ENCODE data around the gene CERS6. TPM values are rescaled to one million over a fixed set of nuclear protein-coding genes. Genes with fewer than 3 reads are reported as not detected.

CERS6 gene
- total RNA-seq, 1 donor from 2014 or later, result 30.8 TPM

GRCh38 chr2:168708080-168708479, 252.0 kb downstream of the CERS6 start:
- H3K27ac ChIP-seq (ENCODE audit: low read depth, low read length), result no peak overlapping the region
- no peaks in the 10 kb centered on the region for H3K9me3 ChIP-seq (ENCODE audit: control insufficient read depth in 3 of 3, low read length in 3 of 3)

GRCh38 chr2:168710754-168711467, 254.8 kb downstream of the CERS6 start:
- no peaks in the 10 kb centered on the region for H3K9me3 ChIP-seq (ENCODE audit: control insufficient read depth in 3 of 3, low read length in 3 of 3)
- H3K36me3 ChIP-seq (ENCODE audit: control insufficient read depth in 3 of 3, insufficient read depth in 3 of 3, low read length in 3 of 3), result no peaks in the 10 kb centered on the region
- H3K4me3 ChIP-seq (ENCODE audit: low read length in 3 of 3), result no peak overlapping the region
- H3K4me1 ChIP-seq (ENCODE audit: control insufficient read depth in 3 of 3, insufficient read depth in 3 of 3, low read length in 3 of 3), result no peaks in the 10 kb centered on the region
- H3K27ac ChIP-seq (ENCODE audit: low read depth, low read length), result no peak overlapping the region
- no peak overlapping the region for H3K9ac ChIP-seq (ENCODE audit: low read depth in 1 of 3, low read length in 3 of 3)
- no peaks in the 10 kb centered on the region for H3K27me3 ChIP-seq (ENCODE audit: control insufficient read depth in 3 of 3, insufficient read depth in 3 of 3, low read length in 3 of 3)

More at GRCh38 chr2:168708080-168708479, 252.0 kb downstream of the CERS6 start:
- no peaks in the 10 kb centered on the region for H3K36me3 ChIP-seq (ENCODE audit: control insufficient read depth in 3 of 3, insufficient read depth in 3 of 3, low read length in 3 of 3)
- H3K27me3 ChIP-seq (ENCODE audit: control insufficient read depth in 3 of 3, insufficient read depth in 3 of 3, low read length in 3 of 3), result no peaks in the 10 kb centered on the region
- no peaks in the 10 kb centered on the region for H3K4me1 ChIP-seq (ENCODE audit: control insufficient read depth in 3 of 3, insufficient read depth in 3 of 3, low read length in 3 of 3)
- H3K4me3 ChIP-seq (ENCODE audit: low read length in 3 of 3), result no peak overlapping the region
- no peak overlapping the region for H3K9ac ChIP-seq (ENCODE audit: low read depth in 1 of 3, low read length in 3 of 3)

GRCh38 chr2:168712053-168712452, 256.0 kb downstream of the CERS6 start:
- no peaks in the 10 kb centered on the region for H3K36me3 ChIP-seq (ENCODE audit: control insufficient read depth in 3 of 3, insufficient read depth in 3 of 3, low read length in 3 of 3)
- H3K4me3 ChIP-seq (ENCODE audit: low read length in 3 of 3), result no peak overlapping the region
- no peak overlapping the region for H3K27ac ChIP-seq (ENCODE audit: low read depth, low read length)
- no peaks in the 10 kb centered on the region for H3K27me3 ChIP-seq (ENCODE audit: control insufficient read depth in 3 of 3, insufficient read depth in 3 of 3, low read length in 3 of 3)
- H3K9ac ChIP-seq (ENCODE audit: low read depth in 1 of 3, low read length in 3 of 3), result no peak overlapping the region
- H3K4me1 ChIP-seq (ENCODE audit: control insufficient read depth in 3 of 3, insufficient read depth in 3 of 3, low read length in 3 of 3), result no peaks in the 10 kb centered on the region
- no peaks in the 10 kb centered on the region for H3K9me3 ChIP-seq (ENCODE audit: control insufficient read depth in 3 of 3, low read length in 3 of 3)

- no peaks in the 10 kb centered on the region for H3K4me1 ChIP-seq (ENCODE audit: control insufficient read depth in 3 of 3, insufficient read depth in 3 of 3, low read length in 3 of 3)
- no peak overlapping the region for H3K27ac ChIP-seq (ENCODE audit: low read depth, low read length)
- H3K4me3 ChIP-seq (ENCODE audit: low read length in 3 of 3), result no peak overlapping the region
- H3K9ac ChIP-seq (ENCODE audit: low read depth in 1 of 3, low read length in 3 of 3), result no peak overlapping the region
- no peaks in the 10 kb centered on the region for H3K9me3 ChIP-seq (ENCODE audit: control insufficient read depth in 3 of 3, low read length in 3 of 3)
- H3K36me3 ChIP-seq (ENCODE audit: control insufficient read depth in 3 of 3, insufficient read depth in 3 of 3, low read length in 3 of 3), result peaks cover 0 to 3% (median 0%) of the 10 kb centered on the region in 3 donors
- no peaks in the 10 kb centered on the region for H3K27me3 ChIP-seq (ENCODE audit: control insufficient read depth in 3 of 3, insufficient read depth in 3 of 3, low read length in 3 of 3)
Observed at GRCh38 chr2:168713325-168713724, 257.3 kb downstream of the CERS6 start.

- no peak overlapping the region for H3K4me3 ChIP-seq (ENCODE audit: low read length in 3 of 3)
- H3K27me3 ChIP-seq (ENCODE audit: control insufficient read depth in 3 of 3, insufficient read depth in 3 of 3, low read length in 3 of 3), result no peaks in the 10 kb centered on the region
Observed at GRCh38 chr2:168715849-168716248, 259.8 kb downstream of the CERS6 start.

GRCh38 chr2:168716839-168717238, 260.8 kb downstream of the CERS6 start:
- Histone ChIP-seq H3K36me3 (ENCODE audit: control insufficient read depth in 3 of 3, insufficient read depth in 3 of 3, low read length in 3 of 3) (peaks cover 0 to 3% (median 0%) of the 10 kb centered on the region in 3 donors), H3K9me3 (ENCODE audit: control insufficient read depth in 3 of 3, low read length in 3 of 3) (no peaks in the 10 kb centered on the region), H3K4me1 (ENCODE audit: control insufficient read depth in 3 of 3, insufficient read depth in 3 of 3, low read length in 3 of 3) (no peaks in the 10 kb centered on the region)

More at GRCh38 chr2:168715849-168716248, 259.8 kb downstream of the CERS6 start:
- H3K9ac ChIP-seq (ENCODE audit: low read depth in 1 of 3, low read length in 3 of 3), result no peak overlapping the region
- H3K4me1 ChIP-seq (ENCODE audit: control insufficient read depth in 3 of 3, insufficient read depth in 3 of 3, low read length in 3 of 3), result no peaks in the 10 kb centered on the region
- H3K36me3 ChIP-seq (ENCODE audit: control insufficient read depth in 3 of 3, insufficient read depth in 3 of 3, low read length in 3 of 3), result peaks cover 0 to 3% (median 0%) of the 10 kb centered on the region in 3 donors
- H3K27ac ChIP-seq (ENCODE audit: low read depth, low read length), result no peak overlapping the region
- no peaks in the 10 kb centered on the region for H3K9me3 ChIP-seq (ENCODE audit: control insufficient read depth in 3 of 3, low read length in 3 of 3)

GRCh38 chr2:168717790-168718502, 261.9 kb downstream of the CERS6 start:
- peaks cover 3 to 8% (median 7%) of the 10 kb centered on the region in 3 donors for H3K4me1 ChIP-seq (ENCODE audit: control insufficient read depth in 3 of 3, insufficient read depth in 3 of 3, low read length in 3 of 3)
- no peaks in the 10 kb centered on the region for H3K9me3 ChIP-seq (ENCODE audit: control insufficient read depth in 3 of 3, low read length in 3 of 3)
- H3K27me3 ChIP-seq (ENCODE audit: control insufficient read depth in 3 of 3, insufficient read depth in 3 of 3, low read length in 3 of 3), result no peaks in the 10 kb centered on the region
- no peak overlapping the region for H3K27ac ChIP-seq (ENCODE audit: low read depth, low read length)
- peaks cover 0 to 3% (median 0%) of the 10 kb centered on the region in 3 donors for H3K36me3 ChIP-seq (ENCODE audit: control insufficient read depth in 3 of 3, insufficient read depth in 3 of 3, low read length in 3 of 3)
- H3K9ac ChIP-seq (ENCODE audit: low read depth in 1 of 3, low read length in 3 of 3), result no peak overlapping the region
- no peak overlapping the region for H3K4me3 ChIP-seq (ENCODE audit: low read length in 3 of 3)

More at GRCh38 chr2:168716839-168717238, 260.8 kb downstream of the CERS6 start:
- no peak overlapping the region for H3K9ac ChIP-seq (ENCODE audit: low read depth in 1 of 3, low read length in 3 of 3)
- H3K27me3 ChIP-seq (ENCODE audit: control insufficient read depth in 3 of 3, insufficient read depth in 3 of 3, low read length in 3 of 3), result no peaks in the 10 kb centered on the region
- H3K27ac ChIP-seq (ENCODE audit: low read depth, low read length), result no peak overlapping the region
- no peak overlapping the region for H3K4me3 ChIP-seq (ENCODE audit: low read length in 3 of 3)

GRCh38 chr2:168718622-168719021, 262.6 kb downstream of the CERS6 start:
- Histone ChIP-seq H3K9ac (ENCODE audit: low read depth in 1 of 3, low read length in 3 of 3) (no peak overlapping the region), H3K9me3 (ENCODE audit: control insufficient read depth in 3 of 3, low read length in 3 of 3) (no peaks in the 10 kb centered on the region), H3K4me3 (ENCODE audit: low read length in 3 of 3) (no peak overlapping the region), H3K27ac (ENCODE audit: low read depth, low read length) (no peak overlapping the region), H3K27me3 (ENCODE audit: control insufficient read depth in 3 of 3, insufficient read depth in 3 of 3, low read length in 3 of 3) (no peaks in the 10 kb centered on the region), H3K36me3 (ENCODE audit: control insufficient read depth in 3 of 3, insufficient read depth in 3 of 3, low read length in 3 of 3) (peaks cover 0 to 3% (median 0%) of the 10 kb centered on the region in 3 donors), H3K4me1 (ENCODE audit: control insufficient read depth in 3 of 3, insufficient read depth in 3 of 3, low read length in 3 of 3) (peaks cover 3 to 9% (median 7%) of the 10 kb centered on the region in 3 donors)

GRCh38 chr2:168719446-168719845, 263.4 kb downstream of the CERS6 start:
- Histone ChIP-seq H3K27ac (ENCODE audit: low read depth, low read length) (no peak overlapping the region), H3K4me1 (ENCODE audit: control insufficient read depth in 3 of 3, insufficient read depth in 3 of 3, low read length in 3 of 3) (peaks cover 3 to 9% (median 7%) of the 10 kb centered on the region in 3 donors), H3K36me3 (ENCODE audit: control insufficient read depth in 3 of 3, insufficient read depth in 3 of 3, low read length in 3 of 3) (peaks cover 0 to 3% (median 0%) of the 10 kb centered on the region in 3 donors), H3K9me3 (ENCODE audit: control insufficient read depth in 3 of 3, low read length in 3 of 3) (no peaks in the 10 kb centered on the region), H3K27me3 (ENCODE audit: control insufficient read depth in 3 of 3, insufficient read depth in 3 of 3, low read length in 3 of 3) (no peaks in the 10 kb centered on the region), H3K4me3 (ENCODE audit: low read length in 3 of 3) (no peak overlapping the region), H3K9ac (ENCODE audit: low read depth in 1 of 3, low read length in 3 of 3) (no peak overlapping the region)

GRCh38 chr2:168722592-168722991, 266.5 kb downstream of the CERS6 start:
- H3K9ac ChIP-seq (ENCODE audit: low read depth in 1 of 3, low read length in 3 of 3), result no peak overlapping the region
- H3K36me3 ChIP-seq (ENCODE audit: control insufficient read depth in 3 of 3, insufficient read depth in 3 of 3, low read length in 3 of 3), result peaks cover 0 to 3% (median 0%) of the 10 kb centered on the region in 3 donors
- H3K27ac ChIP-seq (ENCODE audit: low read depth, low read length), result no peak overlapping the region
- H3K4me1 ChIP-seq (ENCODE audit: control insufficient read depth in 3 of 3, insufficient read depth in 3 of 3, low read length in 3 of 3), result peaks cover 3 to 9% (median 7%) of the 10 kb centered on the region in 3 donors
- H3K27me3 ChIP-seq (ENCODE audit: control insufficient read depth in 3 of 3, insufficient read depth in 3 of 3, low read length in 3 of 3), result no peaks in the 10 kb centered on the region
- no peak overlapping the region for H3K4me3 ChIP-seq (ENCODE audit: low read length in 3 of 3)
- H3K9me3 ChIP-seq (ENCODE audit: control insufficient read depth in 3 of 3, low read length in 3 of 3), result no peaks in the 10 kb centered on the region

All from skeletal muscle tissue (tissue), 4 donors.